Small intestine (tissue), 7 donors: Measurements from ENCODE around the gene VPS13D. TPM values are rescaled to one million over a fixed set of nuclear protein-coding genes. Genes with fewer than 3 reads are reported as not detected.
A peak's percentile ranks its signal among the peaks of the same experiment; 100 is the strongest.

ENCODE experiments used
- DNase-seq, 2 donors: peaks; one replicate each; pipeline versions ENCODE4 v3.0.0 to v3.0.0-alpha.2; 2013
- FAIRE-seq: peaks from 2 replicates; lab custom pipeline; 2012; peaks lifted over from hg19 to GRCh38; lab: Jason Lieb, UNC
- H3K27ac ChIP-seq, 3 donors: one replicate each; pipeline ENCODE4 v1.5.1; 2013; ENCODE audit warnings: low read length in 2 of 3, mild to moderate bottlenecking in 2 of 3, control low read depth in 1 of 3, inconsistent platforms in 1 of 3, low read depth in 1 of 3, moderate library complexity in 1 of 3
- H3K27me3 ChIP-seq, 3 donors: one replicate each; pipeline ENCODE4 v1.6.1; 2013; ENCODE audit warnings: low read length in 3 of 3, inconsistent platforms in 1 of 3; ENCODE audit not compliant: control insufficient read depth in 3 of 3, insufficient read depth in 3 of 3
- H3K36me3 ChIP-seq, 3 donors: one replicate each; pipeline ENCODE4 v1.6.1; 2013; ENCODE audit warnings: low read length in 3 of 3, inconsistent platforms in 1 of 3, low read depth in 1 of 3, mild to moderate bottlenecking in 1 of 3, moderate library complexity in 1 of 3; ENCODE audit not compliant: control insufficient read depth in 3 of 3, insufficient read depth in 2 of 3
- H3K4me1 ChIP-seq, 3 donors: one replicate each; pipeline ENCODE4 v1.6.1; 2013; ENCODE audit warnings: low read length in 2 of 3, inconsistent platforms in 1 of 3, low read depth in 1 of 3, mild to moderate bottlenecking in 1 of 3, moderate library complexity in 1 of 3; ENCODE audit not compliant: control insufficient read depth in 3 of 3, insufficient read depth in 2 of 3
- H3K4me3 ChIP-seq, 3 donors: one replicate each; pipeline ENCODE4 v1.5.1; 2013; ENCODE audit warnings: low read length in 3 of 3, control low read depth in 1 of 3, inconsistent platforms in 1 of 3, low read depth in 1 of 3, mild to moderate bottlenecking in 1 of 3, moderate library complexity in 1 of 3
- H3K9me3 ChIP-seq, 2 donors: one replicate each; pipeline ENCODE4 v1.6.1; 2013; ENCODE audit warnings: low read depth in 1 of 2, low read length in 1 of 2; ENCODE audit not compliant: control insufficient read depth in 2 of 2, insufficient read depth in 1 of 2
- WGBS, 3 donors: extraction: QIAGEN DNeasy Blood & Tissue Kit; methylation state at CpG; one replicate each; pipeline ENCODE4 v1.1.7; 2013; 5-methylcytosine and 5-hydroxymethylcytosine counted together
- polyA plus RNA-seq, 4 donors: library from polyadenylated mRNA; stranded (reverse) in 3 of 4; unstranded in 1 of 4; fragments of 200-250 nt in 3 of 4; fragments of 120-200 nt in 1 of 4; gene quantifications; one replicate each; pipeline versions ENCODE4 v1.2.1 to v1.2.3, GENCODE V29; 2013
- donor health status: healthy with polysubstance abuse.
- donor health status: control.
- donor health status: control.
- donor health status: Bipolar disorder and iron deficiency.
- donor health status: healthy.

Gene VPS13D
- polyA plus RNA-seq, 4 donors = 15.9 to 21.5 (median 17.7) TPM

DNA sequence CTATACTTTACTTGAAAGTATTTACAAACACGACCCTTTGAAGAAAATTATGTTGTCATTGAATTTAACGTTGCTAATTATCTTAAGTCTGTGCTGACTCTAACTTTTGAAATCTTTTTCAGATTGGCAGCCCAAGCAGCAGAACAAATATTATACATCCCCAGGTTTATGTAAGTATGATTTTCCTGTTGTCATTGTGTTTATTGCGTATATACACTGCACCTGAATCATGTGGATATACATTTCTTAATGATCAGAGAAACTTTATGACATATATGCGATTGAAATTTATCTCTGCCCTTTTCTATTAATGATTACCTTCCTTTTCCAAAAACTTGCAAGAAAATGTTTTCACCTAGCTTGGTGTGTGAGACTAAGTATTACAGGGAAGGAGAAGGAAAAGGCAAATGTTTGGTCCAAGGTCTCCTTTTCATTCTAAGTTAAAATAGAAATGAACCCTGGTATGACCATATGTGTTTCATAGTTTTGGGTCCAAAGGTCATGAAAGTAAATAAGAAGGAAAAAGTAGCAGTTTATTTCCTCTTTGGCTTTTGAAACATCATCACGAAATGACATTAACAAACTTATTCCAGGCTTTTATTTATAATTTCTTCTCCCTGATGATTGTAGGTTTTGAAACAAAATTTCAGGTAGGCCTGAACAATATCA is 116.8 kb downstream of the VPS13D start:
- Histone ChIP-seq H3K9me3 (no peaks in the 10 kb centered on the region), H3K4me1 (peaks cover 0 to 11% (median 10%) of the 10 kb centered on the region in 3 donors), H3K27ac (peak overlapping the region in 1 of 3 donors; percentile 21), H3K4me3 (no peak overlapping the region), H3K36me3 (peaks cover 11 to 15% (median 11%) of the 10 kb centered on the region in 3 donors), H3K27me3 (no peaks in the 10 kb centered on the region)
- FAIRE-seq = peak; percentile 49
- WGBS, 3 donors = 36 to 69% (median 49%) methylated on average over 5 of the region's 5 CpGs
- DNase-seq = peak; percentile 75 to 80

DNA sequence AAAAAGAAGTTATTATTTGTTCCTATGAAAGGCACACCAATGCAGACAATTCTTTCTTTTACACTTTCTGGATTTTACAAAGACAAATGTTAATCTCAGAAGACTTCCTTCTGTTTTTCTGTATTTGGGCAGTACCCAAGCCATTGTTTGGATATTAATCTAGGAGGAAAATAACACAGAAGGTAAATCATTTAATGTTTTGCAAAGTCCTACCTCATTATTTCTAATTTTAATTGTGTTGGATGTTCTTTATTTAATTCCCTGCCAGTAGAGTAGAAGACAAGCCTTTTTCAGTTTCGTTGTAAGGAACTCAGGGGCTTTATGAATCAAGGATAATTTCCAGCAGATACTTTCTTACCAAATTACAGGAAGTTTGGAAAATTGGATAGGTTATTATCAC is 118.3 kb downstream of the VPS13D start:
- Histone ChIP-seq H3K36me3 (peaks cover 5 to 14% (median 8%) of the 10 kb centered on the region in 3 donors), H3K9me3 (no peaks in the 10 kb centered on the region), H3K27me3 (no peaks in the 10 kb centered on the region), H3K27ac (no peak overlapping the region), H3K4me3 (no peak overlapping the region), H3K4me1 (peaks cover 0 to 11% (median 10%) of the 10 kb centered on the region in 3 donors)
- 84 to 100% (median 94%) methylated on average over 1 of the region's 1 CpG for WGBS, 3 donors
- FAIRE-seq (no peak), DNase-seq (no peak)

DNA sequence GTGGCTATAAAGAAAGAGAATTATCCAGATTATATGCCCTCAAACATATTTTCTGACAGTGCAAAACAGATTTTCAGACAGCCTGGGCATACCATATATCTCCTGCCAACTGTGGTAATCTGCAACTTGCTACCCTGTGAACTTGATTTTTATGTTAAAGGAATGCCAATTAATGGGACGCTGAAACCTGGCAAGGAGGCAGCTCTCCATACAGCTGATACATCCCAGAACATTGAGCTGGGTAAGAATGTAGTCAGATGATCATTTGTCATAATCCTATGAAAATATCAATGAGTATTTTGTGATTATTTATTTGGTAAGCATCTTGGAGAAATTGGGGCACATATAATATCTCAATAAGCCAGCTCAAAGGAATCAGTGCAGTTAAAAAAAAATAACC is 124.2 kb downstream of the VPS13D start:
- no peak overlapping the region for H3K4me3 ChIP-seq
- H3K36me3 ChIP-seq = peaks cover 16 to 30% (median 17%) of the 10 kb centered on the region in 3 donors
- H3K27ac ChIP-seq = no peak overlapping the region
- WGBS, 3 donors = 77 to 94% (median 88%) methylated on average over 1 of the region's 1 CpG
- FAIRE-seq (no peak), DNase-seq (no peak)
- H3K9me3 ChIP-seq = no peaks in the 10 kb centered on the region
- H3K4me1 ChIP-seq = no peaks in the 10 kb centered on the region
- H3K27me3 ChIP-seq = no peaks in the 10 kb centered on the region

DNA sequence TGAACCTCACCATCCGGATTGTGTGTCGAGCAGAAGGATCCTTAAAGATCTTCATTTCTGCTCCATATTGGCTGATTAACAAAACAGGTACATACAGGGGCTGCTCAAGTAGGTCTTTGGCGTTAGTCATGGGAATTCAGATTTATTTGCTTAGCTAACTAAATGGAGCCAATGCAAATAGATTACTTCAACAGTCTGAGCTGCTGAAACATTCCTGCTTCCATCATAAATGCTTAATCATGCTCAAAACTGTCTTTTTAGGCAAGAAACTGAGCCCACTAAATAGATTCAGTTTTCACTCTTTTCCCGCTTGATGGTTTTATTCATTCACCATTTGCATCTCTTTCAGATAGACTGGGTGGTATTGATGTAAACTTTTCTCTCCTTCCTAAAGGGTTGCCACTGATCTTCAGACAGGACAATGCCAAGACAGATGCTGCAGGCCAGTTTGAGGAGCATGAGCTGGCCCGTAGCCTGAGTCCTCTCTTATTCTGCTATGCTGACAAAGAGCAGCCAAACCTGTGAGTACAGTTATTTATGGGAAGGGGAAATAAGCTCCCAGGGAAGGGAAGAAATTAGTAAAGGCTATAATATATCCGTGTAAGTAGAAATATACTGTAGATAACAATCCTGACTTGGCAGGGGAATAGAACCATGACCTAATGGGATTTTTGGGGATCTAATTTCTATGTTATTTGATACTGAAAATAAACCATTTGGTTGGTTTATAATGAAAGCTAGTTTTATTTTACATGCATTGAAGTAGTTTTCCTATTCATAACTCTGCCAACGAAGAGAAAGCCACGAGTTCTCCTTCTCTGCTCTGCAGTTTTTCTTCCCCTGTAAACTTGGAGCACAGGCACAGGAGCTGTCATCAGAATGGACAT is 126.4 kb downstream of the VPS13D start:
- no peak overlapping the region for H3K27ac ChIP-seq
- no peak for DNase-seq
- no peaks in the 10 kb centered on the region for H3K27me3 ChIP-seq
- peaks cover 16 to 23% (median 18%) of the 10 kb centered on the region in 3 donors for H3K36me3 ChIP-seq
- H3K4me3 ChIP-seq = no peak overlapping the region
- no peaks in the 10 kb centered on the region for H3K4me1 ChIP-seq
- WGBS, 3 donors = 80 to 83% (median 83%) methylated on average over 8 of the region's 8 CpGs
- no peaks in the 10 kb centered on the region for H3K9me3 ChIP-seq
- FAIRE-seq = no peak

DNA sequence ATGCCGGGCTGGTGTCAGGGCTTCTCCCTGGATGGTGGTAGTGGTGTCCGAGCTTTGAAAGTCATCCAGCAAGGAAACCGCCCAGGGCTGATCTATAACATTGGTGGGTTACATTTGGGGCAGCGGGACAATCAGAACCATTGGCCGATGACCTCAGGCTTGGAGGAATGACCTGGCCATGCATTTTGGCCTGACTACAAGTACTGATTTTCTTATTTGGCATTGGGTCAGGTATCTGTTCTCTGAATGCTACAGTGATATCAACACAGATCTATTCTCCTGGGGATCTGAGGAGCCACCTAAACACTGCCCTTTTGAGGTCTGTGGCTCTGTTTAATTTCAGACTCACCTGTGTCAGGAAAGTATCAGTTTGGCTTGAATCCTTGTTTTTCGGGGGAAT is 128.7 kb downstream of the VPS13D start:
- H3K4me1 ChIP-seq = no peaks in the 10 kb centered on the region
- no peak overlapping the region for H3K4me3 ChIP-seq
- DNase-seq (no peak), FAIRE-seq (no peak)
- H3K9me3 ChIP-seq = no peaks in the 10 kb centered on the region
- no peaks in the 10 kb centered on the region for H3K27me3 ChIP-seq
- no peak overlapping the region for H3K27ac ChIP-seq
- 90 to 97% (median 96%) methylated on average over 6 of the region's 6 CpGs for WGBS, 3 donors
- H3K36me3 ChIP-seq = peaks cover 12 to 32% (median 16%) of the 10 kb centered on the region in 3 donors

DNA sequence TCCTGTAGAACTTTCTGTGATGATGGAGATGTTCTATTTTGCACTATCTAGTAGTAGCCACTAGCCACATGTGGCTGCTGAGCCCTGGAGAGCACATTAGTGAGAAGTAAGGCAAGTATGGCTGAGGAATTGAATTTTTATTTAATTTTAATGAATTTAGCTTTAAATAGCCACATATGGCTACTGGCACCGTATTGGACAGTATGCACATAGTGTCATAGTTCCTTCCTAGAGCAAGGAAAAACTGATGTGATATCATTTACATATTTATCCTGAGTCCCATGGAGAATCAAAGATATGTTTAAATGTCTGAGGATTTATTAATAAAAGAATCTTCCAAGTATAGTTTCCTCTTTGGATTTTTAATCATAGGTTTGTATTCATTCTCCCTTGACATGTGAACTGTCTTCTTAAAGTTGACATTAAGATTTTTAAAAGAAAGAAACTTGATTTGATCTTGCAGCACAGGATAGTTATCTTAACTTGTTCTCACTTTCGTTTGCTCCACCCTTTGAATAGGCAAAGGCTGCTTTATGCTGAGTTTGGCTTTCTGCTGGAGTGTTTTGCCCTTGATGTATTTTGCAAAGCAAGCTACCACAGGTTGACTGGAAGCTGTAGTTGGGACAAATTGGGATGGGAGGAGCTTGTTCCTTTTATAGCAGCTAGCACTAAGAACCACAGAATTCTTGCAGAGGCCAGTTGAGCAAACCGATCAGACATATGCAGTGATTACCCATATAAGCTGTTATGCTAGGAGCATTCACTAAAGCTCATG is 129.7 kb downstream of the VPS13D start:
- peaks cover 12 to 29% (median 15%) of the 10 kb centered on the region in 3 donors for H3K36me3 ChIP-seq
- no peaks in the 10 kb centered on the region for H3K27me3 ChIP-seq
- FAIRE-seq (no peak), DNase-seq (no peak)
- no peaks in the 10 kb centered on the region for H3K9me3 ChIP-seq
- no peak overlapping the region for H3K4me3 ChIP-seq
- 68 to 72% (median 68%) methylated on average over 3 of the region's 3 CpGs for WGBS, 3 donors
- no peak overlapping the region for H3K27ac ChIP-seq
- no peaks in the 10 kb centered on the region for H3K4me1 ChIP-seq

DNA sequence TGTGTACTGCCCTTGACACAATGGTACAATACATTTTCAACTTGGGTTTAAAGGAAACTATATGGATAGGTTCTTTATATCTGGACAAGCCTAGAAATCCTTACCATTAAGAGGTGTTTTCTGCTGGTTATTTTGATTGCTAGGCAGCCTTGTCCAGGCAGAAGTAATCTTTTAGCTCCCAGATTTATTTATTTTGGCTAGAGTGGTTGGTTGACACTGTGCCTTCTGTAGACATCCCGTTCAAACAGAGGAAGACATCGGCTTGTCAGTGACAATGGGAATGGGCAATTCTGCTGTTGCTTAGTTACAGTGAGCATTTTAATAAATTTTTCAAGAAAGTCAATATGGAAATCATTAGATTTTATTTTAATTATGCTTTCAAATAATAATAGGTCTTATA is 138.8 kb downstream of the VPS13D start:
- FAIRE-seq (no peak), DNase-seq (no peak)
- Histone ChIP-seq H3K9me3 (no peaks in the 10 kb centered on the region), H3K4me3 (no peak overlapping the region), H3K27ac (no peak overlapping the region), H3K27me3 (no peaks in the 10 kb centered on the region), H3K4me1 (no peaks in the 10 kb centered on the region), H3K36me3 (peaks cover 7 to 18% (median 17%) of the 10 kb centered on the region in 3 donors)
- 74 to 89% (median 85%) methylated on average over 2 of the region's 2 CpGs for WGBS, 3 donors

DNA sequence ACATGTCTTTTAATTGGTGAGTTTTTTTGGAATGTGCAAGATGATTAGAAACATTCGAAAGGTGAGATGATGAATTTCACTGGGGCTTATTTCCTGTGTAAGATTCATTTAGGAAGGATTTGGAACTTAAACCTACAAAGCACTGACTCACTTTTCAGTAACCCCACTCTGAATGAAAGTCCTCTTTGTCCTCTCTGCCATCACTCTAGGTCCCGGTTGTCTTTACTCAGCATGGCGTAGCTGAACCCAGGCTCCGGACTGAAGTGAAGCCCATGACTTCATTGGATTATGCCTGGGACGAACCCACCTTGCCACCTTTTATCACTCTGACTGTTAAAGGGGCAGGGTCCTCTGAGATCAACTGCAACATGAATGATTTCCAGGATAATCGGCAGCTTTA is 139.4 kb downstream of the VPS13D start:
- Histone ChIP-seq H3K36me3 (peaks cover 7 to 19% (median 18%) of the 10 kb centered on the region in 3 donors), H3K4me1 (no peaks in the 10 kb centered on the region), H3K9me3 (no peaks in the 10 kb centered on the region), H3K4me3 (no peak overlapping the region), H3K27me3 (no peaks in the 10 kb centered on the region), H3K27ac (no peak overlapping the region)
- DNase-seq = no peak
- WGBS, 3 donors = 85 to 93% (median 91%) methylated on average over 6 of the region's 6 CpGs
- no peak for FAIRE-seq
